GM12878 (cell line): Measurements from ENCODE around the gene PPP5C. TPM values are rescaled to one million over a fixed set of nuclear protein-coding genes. Genes with fewer than 3 reads are reported as not detected.

ENCODE experiments used
- ATAC-seq: fragments of 200-7000 bp; cut with Tn5 transposase; 3 replicates; pipeline ENCODE4 v1.9.1; 2020; ENCODE audit warnings: mild to moderate bottlenecking, moderate library complexity
- BruUV-seq: library from RNA; stranded (reverse); fragments of 400-500 nt; replicated peaks from 2 replicates; lab custom pipeline; 2021; lab: Mats Ljungman, UMichigan
- CTCF ChIA-PET: fragments of 300-600 bp; sonication (Branson Sonifier 250); formaldehyde crosslinking; extraction: SDS; loops from one replicate; lab custom pipeline; 2021; ENCODE audit warnings: inconsistent platforms; lab: Yijun Ruan, JAX
- POLR2A ChIA-PET: fragments of 350-600 bp; formaldehyde crosslinking; extraction: SDS; loops from one replicate; lab custom pipeline; 2021; ENCODE audit warnings: inconsistent platforms; lab: Charles Lee
- RAD21 ChIA-PET: fragments of 300-600 bp; sonication (Branson Sonifier 250); formaldehyde crosslinking; loops from one replicate; lab custom pipeline; 2023; ENCODE audit warnings: antibody characterized with exemption; ENCODE audit not compliant: unreplicated experiment; lab: Charles Lee
- SMC1A ChIA-PET: fragments of 300-600 bp; sonication (Branson Sonifier 250); formaldehyde crosslinking; loops from one replicate; lab custom pipeline; 2023; ENCODE audit not compliant: unreplicated experiment, uncharacterized antibody; lab: Charles Lee
- DNase-seq: peaks from one replicate; pipeline ENCODE4 v3.0.0-alpha.2; 2011; ENCODE audit warnings: low read depth, low spot score
- FAIRE-seq: peaks from 3 replicates; lab custom pipeline; 2011; peaks lifted over from hg19 to GRCh38; lab: Jason Lieb, UNC
- H2AFZ ChIP-seq: 2 replicates; pipeline ENCODE4 v1.6.0; 2011; ENCODE audit warnings: low read depth, low read length, control low read depth; ENCODE audit not compliant: control insufficient read depth
- H3K27ac ChIP-seq: 2 replicates; pipeline ENCODE4 v1.5.1; 2011; ENCODE audit warnings: control low read depth; ENCODE audit not compliant: control insufficient read depth, insufficient read depth
- H3K27me3 ChIP-seq, 2 experiments: replicated peaks in 1 of 2; 2 replicates each; pipeline versions ENCODE4 v1.6.0 to v1.6.1; 2011; ENCODE audit warnings: low read length in 1 of 2; ENCODE audit not compliant: control insufficient read depth in 2 of 2, insufficient read depth in 2 of 2
- H3K36me3 ChIP-seq, 2 experiments: 2 replicates each; pipeline ENCODE4 v1.5.1; 2011; ENCODE audit warnings: low read length in 1 of 2; ENCODE audit not compliant: control insufficient read depth in 2 of 2, insufficient read depth in 2 of 2
- H3K4me1 ChIP-seq: 2 replicates; pipeline ENCODE4 v1.6.1; 2011; ENCODE audit warnings: mild to moderate bottlenecking, low read length, moderate library complexity, mixed read lengths; ENCODE audit not compliant: control insufficient read depth, insufficient read depth
- H3K4me2 ChIP-seq: 2 replicates; pipeline ENCODE4 v1.6.0; 2011; ENCODE audit warnings: control low read depth; ENCODE audit not compliant: control insufficient read depth, insufficient read depth
- H3K4me3 ChIP-seq: fragments of 200-600 bp; sonication (generic); 2 replicates; pipeline ENCODE4 v1.5.1; 2016
- H3K79me2 ChIP-seq: 2 replicates; pipeline ENCODE4 v1.6.0; 2011; ENCODE audit warnings: low read length; ENCODE audit not compliant: control insufficient read depth, insufficient read depth
- H3K9ac ChIP-seq: 2 replicates; pipeline ENCODE4 v1.8.0; 2011; ENCODE audit warnings: low read length, control low read depth, mixed read lengths; ENCODE audit not compliant: control insufficient read depth, insufficient read depth
- H3K9me3 ChIP-seq: replicated peaks from 3 replicates; pipeline ENCODE4 v1.5.1; 2011; ENCODE audit warnings: mild to moderate bottlenecking, low read length; ENCODE audit not compliant: control insufficient read depth, insufficient read depth
- H4K20me1 ChIP-seq: 2 replicates; pipeline ENCODE4 v1.6.0; 2011; ENCODE audit not compliant: control insufficient read depth, insufficient read depth
- ASH2L ChIP-seq: fragments of 300-600, 200-600 bp; sonication (generic); IDR thresholded peaks from 2 replicates; pipeline ENCODE4 v1.6.1; 2017; ENCODE audit warnings: low read depth, mild to moderate bottlenecking, borderline replicate concordance
- BCLAF1 ChIP-seq: fragments of 450-650 bp; IDR thresholded peaks from 2 replicates; pipeline ENCODE4 v1.6.1; 2017; ENCODE audit warnings: antibody characterized with exemption, mild to moderate bottlenecking, moderate library complexity
- ETV6 ChIP-seq, 2 experiments: fragments of 450-650 bp in 1 of 2; IDR thresholded peaks in 1 of 2; conservative IDR thresholded peaks in 1 of 2; 2 replicates each; pipeline ENCODE4 v1.6.1; 2014; ENCODE audit warnings: antibody characterized with exemption in 1 of 2, borderline replicate concordance in 1 of 2, low read depth in 1 of 2, mild to moderate bottlenecking in 1 of 2, moderate library complexity in 1 of 2
- HDGF ChIP-seq: fragments of 450-650 bp; IDR thresholded peaks from 2 replicates; pipeline ENCODE4 v1.6.1; 2016; ENCODE audit warnings: antibody characterized with exemption
- JUNB ChIP-seq: IDR thresholded peaks from 2 replicates; pipeline ENCODE4 v1.6.1; 2016; ENCODE audit warnings: antibody characterized with exemption, mild to moderate bottlenecking
- MXI1 ChIP-seq: fragments of 150-350 bp; IDR thresholded peaks from 2 replicates; pipeline ENCODE4 v1.6.1; 2011; ENCODE audit warnings: low read depth, mild to moderate bottlenecking, inconsistent platforms, low read length, improper control_type of control experiment
- MYB ChIP-seq: fragments of 150-350 bp; IDR thresholded peaks from 2 replicates; pipeline ENCODE4 v1.6.1; 2014; ENCODE audit warnings: mild to moderate bottlenecking, low read depth, low read length, borderline replicate concordance
- NFYB ChIP-seq: IDR thresholded peaks from 2 replicates; pipeline ENCODE4 v1.6.1; 2011; ENCODE audit warnings: low read depth, mild to moderate bottlenecking, low read length, improper control_type of control experiment, moderate library complexity; ENCODE audit not compliant: insufficient read depth
- NRF1 ChIP-seq: conservative IDR thresholded peaks from 2 replicates; pipeline ENCODE4 v1.6.1; 2011; ENCODE audit warnings: mild to moderate bottlenecking, low read depth, low read length, improper control_type of control experiment
- POU2F2 ChIP-seq: IDR thresholded peaks from 3 replicates; pipeline ENCODE4 v1.6.1; 2011; ENCODE audit warnings: low read depth, mild to moderate bottlenecking, low read length, borderline replicate concordance
- RCOR1 ChIP-seq: conservative IDR thresholded peaks from 2 replicates; pipeline ENCODE4 v1.6.1; 2012; ENCODE audit warnings: low read depth, low read length, improper control_type of control experiment
- ZBTB11 ChIP-seq: fragments of 450-650 bp; formaldehyde crosslinking; IDR thresholded peaks from 2 replicates; pipeline ENCODE4 v1.5.0; 2022; ENCODE audit warnings: mild to moderate bottlenecking, missing genetic modification characterization
- ZSCAN29 ChIP-seq: fragments of 450-650 bp; IDR thresholded peaks from 2 replicates; pipeline ENCODE4 v1.6.1; 2017; ENCODE audit warnings: mild to moderate bottlenecking, moderate library complexity
- WGBS: methylation state at CpG from one replicate; pipeline ENCODE4 v1.1.6; 2016; ENCODE audit warnings: low lambda C conversion rate; ENCODE audit not compliant: insufficient replicate concordance, insufficient coverage; ENCODE audit errors: missing lambda C conversion rate; 5-methylcytosine and 5-hydroxymethylcytosine counted together
- in situ Hi-C: fragments of 300-500 bp; cut with MboI; formaldehyde crosslinking; loops from 9 replicates; pipeline ENCODE4 v1.14.3; 2018; ENCODE audit warnings: mixed read lengths
- intact Hi-C: fragments of 100-400 bp; cut with micrococcal nuclease; formaldehyde crosslinking; loops from one replicate; pipeline ENCODE4 v1.14.2; 2022; ENCODE audit not compliant: unreplicated experiment
- polyA plus RNA-seq, 11 experiments: library from polyadenylated mRNA; depleted of rRNA in 4 of 11; unstranded in 6 of 11; stranded (reverse) in 5 of 11; fragments of >200 nt; fragmentation: Nextera tagmentation in 4 of 11; fragmentation: Illumina TruSeq in 1 of 11; extraction: Ambion mirVana in 4 of 11; extraction: Trizol in 1 of 11; gene quantifications; 1 replicate in 1 of 11; 2 replicates in 10 of 11; pipeline versions ENCODE4 v1.2.1 to v1.2.3, GENCODE V29; 2011 to 2016; ENCODE audit warnings: inconsistent platforms in 2 of 11, missing spikeins in 2 of 11, low read depth in 1 of 11
- total RNA-seq, 4 experiments: library from RNA; depleted of rRNA in 3 of 4; stranded (reverse); fragments of >200 nt in 3 of 4; fragmentation: Illumina TruSeq in 1 of 4; extraction: Trizol in 1 of 4; gene quantifications; 2 replicates each; pipeline versions ENCODE4 v1.2.1 to v1.2.3, GENCODE V29; 2013 to 2021

PPP5C gene
- total and polyA plus RNA-seq, 10 of the 15 experiments (the other 5 are each of a cell fraction or from before 2014, with no cell fraction given), result 1.1 to 154 (median 94.5) TPM

DNA sequence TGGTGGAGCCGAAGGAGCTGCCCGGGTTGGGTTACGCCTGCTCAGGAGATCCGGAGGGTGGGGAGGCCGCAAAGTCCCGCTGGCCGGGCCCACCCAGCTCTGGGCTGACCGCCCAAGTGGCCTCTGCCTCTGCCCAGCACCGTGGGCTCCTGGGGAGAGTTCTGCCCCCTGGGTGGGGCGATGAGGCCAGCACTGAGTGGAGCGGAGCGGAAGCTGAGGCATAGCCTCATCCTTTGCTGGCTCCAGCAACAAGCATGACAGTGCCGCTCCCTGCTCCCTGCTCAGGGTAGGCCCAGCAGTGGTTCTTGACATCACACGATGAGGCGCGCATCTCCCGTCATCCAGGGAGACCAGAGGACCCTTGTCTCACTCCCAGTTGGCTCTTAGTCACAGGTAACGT is 44.0 kb downstream of the PPP5C start (continued):
- TF ChIP-seq NRF1, result no peak
- TF ChIP-seq JUNB, result no peak
- TF ChIP-seq ZSCAN29, result no peak

DNA sequence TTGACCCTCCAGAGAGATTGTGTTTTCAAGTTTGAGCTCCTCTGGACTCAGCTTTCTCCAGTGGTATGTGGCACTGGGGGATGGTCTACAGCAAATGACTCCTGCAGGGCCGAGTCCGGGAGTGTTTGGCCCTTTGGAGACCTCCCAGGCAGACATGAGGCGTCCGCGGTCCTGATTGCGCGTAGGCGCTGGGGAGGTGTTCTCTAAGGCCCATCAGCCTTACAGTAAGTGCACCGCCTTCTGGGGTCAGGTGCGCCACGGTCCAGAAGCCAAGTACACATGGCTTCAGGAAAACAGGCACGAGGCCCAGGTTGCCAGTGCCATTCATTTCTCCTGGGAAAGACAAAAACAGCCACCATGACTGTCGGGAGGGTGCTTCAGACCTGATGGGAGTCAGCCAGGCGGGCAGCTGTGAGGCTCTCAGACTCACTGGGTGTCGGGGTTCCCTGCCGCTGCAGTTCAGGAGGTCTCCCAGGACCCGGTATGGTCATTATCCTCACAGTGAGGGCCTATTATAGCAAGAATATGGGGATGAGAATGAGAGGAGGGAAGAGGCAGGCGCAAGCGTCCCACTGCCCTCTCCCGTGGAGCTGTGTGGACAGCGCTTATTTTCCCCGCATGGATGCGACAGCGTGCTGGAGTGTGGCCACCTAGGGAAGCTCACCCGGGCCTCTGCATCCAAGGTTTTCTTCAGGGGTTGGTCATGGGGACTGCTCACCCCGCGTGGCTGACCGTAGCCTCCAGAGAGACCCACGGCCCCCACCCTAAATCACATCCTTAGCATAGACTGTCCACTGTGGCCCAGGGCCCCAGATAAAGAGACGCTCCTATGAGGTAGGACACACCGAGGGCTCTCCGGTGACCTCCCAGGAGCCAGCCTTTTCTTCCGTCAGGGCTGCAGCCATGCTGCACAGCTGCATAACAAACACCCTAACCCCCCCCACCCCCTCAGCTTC is 44.7 kb downstream of the PPP5C start:
- in situ Hi-C loops, result no loop called here
- no peak for FAIRE-seq

More for the DNA sequence above, 44.7 kb downstream of the PPP5C start:
- no TSS peak for BruUV-seq
- DNase-seq (no peak), ATAC-seq (no peak)
- H3K27me3 ChIP-seq, result no peaks in the 10 kb centered on the region
- ChIA-PET POLR2A (no interaction called here), RAD21 (no interaction called here), CTCF (no interaction called here), SMC1A (interaction anchor here (1.6 kb wide), 1 partner anchor 9 kb away, joined by 3 read pairs; no protein-coding TSS in a partner anchor)
- intact Hi-C loops, result loop anchor here (10.0 kb wide), 1 partner anchor 107 kb away; no protein-coding TSS in a partner anchor
- no peak overlapping the region for H2AFZ ChIP-seq
- H3K4me3 ChIP-seq, result no peak overlapping the region
- TF ChIP-seq NFYB (no peak), MYB (no peak), RCOR1 (no peak), ASH2L (no peak), ETV6 (conservative IDR thresholded peaks at IDR 0.05 in 1 of 2, IDR thresholded peaks at IDR 0.05 in 1 of 2; ENCODE audit: borderline replicate concordance in 1 of 2, low read depth in 1 of 2) (no peak), HDGF (no peak), POU2F2 (no peak), BCLAF1 (no peak), MXI1 (no peak), ZBTB11 (CRISPR knock-in tag) (no peak)
- H3K4me2 ChIP-seq, result no peak overlapping the region
- 98% methylated on average over 31 of the region's 33 CpGs for WGBS
- no peaks in the 10 kb centered on the region for H3K4me1 ChIP-seq
- H3K9ac ChIP-seq, result no peak overlapping the region
- no peaks in the 10 kb centered on the region for H4K20me1 ChIP-seq
- no peaks in the 10 kb centered on the region for H3K9me3 ChIP-seq
- H3K79me2 ChIP-seq, result no peaks in the 10 kb centered on the region
- H3K27ac ChIP-seq, result no peak overlapping the region
- peaks cover 29 to 36% of the 10 kb centered on the region in 2 experiments for H3K36me3 ChIP-seq
